Activated naive CD8-positive, alpha-beta T cell treated with anti-CD3 and anti-CD28 coated beads, Interleukin-2, amount 50 U/mL, for 24 hours (primary cell): ENCODE data around the gene DMWD.

Experiments used
- ATAC-seq: fragments of 150-1000 bp; cut with Tn5 transposase; one replicate; pipeline ENCODE4 v1.10.0; 2021
- DNase-seq: peaks from one replicate; pipeline ENCODE4 v3.0.0; 2021
- H3K27ac Mint-ChIP-seq: one replicate; pipeline ENCODE4 v1.8.0; 2021; ENCODE audit warnings: mild to moderate bottlenecking, mixed read lengths
- H3K27me3 Mint-ChIP-seq: one replicate; pipeline ENCODE4 v1.8.0; 2021; ENCODE audit warnings: mixed read lengths
- H3K36me3 Mint-ChIP-seq: one replicate; pipeline ENCODE4 v1.8.0; 2021; ENCODE audit warnings: low read depth, mixed read lengths
- H3K4me1 Mint-ChIP-seq: one replicate; pipeline ENCODE4 v1.8.0; 2021; ENCODE audit warnings: mixed read lengths
- H3K4me3 Mint-ChIP-seq: one replicate; pipeline ENCODE4 v1.8.0; 2021; ENCODE audit warnings: mild to moderate bottlenecking, moderate library complexity, mixed read lengths
- H3K9me3 Mint-ChIP-seq: one replicate; pipeline ENCODE4 v1.8.0; 2021; ENCODE audit warnings: mixed read lengths

DMWD gene

DNA sequence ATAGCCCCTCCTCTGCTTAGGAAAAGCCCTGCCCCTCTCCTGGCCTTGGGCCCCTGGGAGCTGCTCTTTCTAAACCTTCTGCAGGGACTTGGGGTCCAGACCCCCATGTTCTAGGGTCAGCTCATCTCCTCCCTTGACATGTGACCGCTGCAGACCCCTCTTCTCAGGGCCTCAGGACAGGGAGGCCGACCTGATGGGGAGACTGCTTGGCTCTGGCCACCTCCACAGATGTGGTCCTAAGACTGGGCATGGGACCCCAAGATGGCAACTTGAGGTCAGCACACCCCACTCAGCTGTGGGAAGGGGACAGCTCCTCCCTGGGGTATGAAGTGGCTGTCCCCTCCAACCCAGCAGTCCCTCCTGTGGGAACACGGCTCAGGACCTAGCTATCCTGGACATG is 19.7 kb downstream of the DMWD start:
- H3K27ac Mint-ChIP-seq = no peak overlapping the region
- no peak for DNase-seq
- H3K4me1 Mint-ChIP-seq = peaks cover 14% of the 10 kb centered on the region
- peaks cover 10% of the 10 kb centered on the region for H3K27me3 Mint-ChIP-seq
- no peaks in the 10 kb centered on the region for H3K9me3 Mint-ChIP-seq
- ATAC-seq = no peak
- no peak overlapping the region for H3K4me3 Mint-ChIP-seq
- peaks cover 12% of the 10 kb centered on the region for H3K36me3 Mint-ChIP-seq

DNA sequence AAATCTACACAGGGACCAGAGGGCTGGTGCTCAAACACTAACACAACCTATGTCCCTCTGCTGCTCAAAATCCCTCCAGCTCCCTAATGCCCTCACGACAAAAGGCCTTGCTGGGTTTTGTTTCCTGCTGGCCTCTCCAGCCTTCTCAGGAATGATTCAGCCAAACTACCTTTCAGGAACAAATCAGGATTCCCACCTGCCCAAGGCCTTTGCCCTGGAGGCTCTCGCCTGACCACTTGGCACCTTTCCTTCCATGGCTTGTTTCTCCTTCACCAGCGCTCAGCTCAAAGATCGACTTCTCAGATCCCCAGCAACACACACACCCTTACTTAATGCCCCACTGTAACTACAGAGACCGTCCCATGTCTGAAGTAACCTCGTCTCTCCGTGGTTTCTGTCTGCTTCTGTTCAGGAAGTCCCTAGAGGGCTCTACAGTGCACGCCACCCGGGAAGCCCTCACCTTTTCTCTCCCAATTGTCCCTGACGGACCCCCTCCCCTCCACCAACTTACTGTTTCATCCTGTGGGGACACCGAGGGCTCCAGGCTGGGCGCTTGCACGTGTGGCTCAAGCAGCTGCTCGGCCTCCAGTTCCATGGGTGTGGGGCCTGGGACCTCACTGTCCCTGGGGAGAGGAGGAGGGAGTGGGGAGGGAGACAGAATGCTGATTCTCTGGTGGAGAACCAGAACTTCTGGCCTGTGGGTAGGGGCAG is 20.4 kb downstream of the DMWD start:
- DNase-seq (no peak), ATAC-seq (no peak)
- Mint-ChIP-seq H3K36me3 (peaks cover 7% of the 10 kb centered on the region), H3K27me3 (peaks cover 10% of the 10 kb centered on the region), H3K4me3 (no peak overlapping the region), H3K4me1 (peaks cover 14% of the 10 kb centered on the region), H3K9me3 (no peaks in the 10 kb centered on the region), H3K27ac (no peak overlapping the region)

DNA sequence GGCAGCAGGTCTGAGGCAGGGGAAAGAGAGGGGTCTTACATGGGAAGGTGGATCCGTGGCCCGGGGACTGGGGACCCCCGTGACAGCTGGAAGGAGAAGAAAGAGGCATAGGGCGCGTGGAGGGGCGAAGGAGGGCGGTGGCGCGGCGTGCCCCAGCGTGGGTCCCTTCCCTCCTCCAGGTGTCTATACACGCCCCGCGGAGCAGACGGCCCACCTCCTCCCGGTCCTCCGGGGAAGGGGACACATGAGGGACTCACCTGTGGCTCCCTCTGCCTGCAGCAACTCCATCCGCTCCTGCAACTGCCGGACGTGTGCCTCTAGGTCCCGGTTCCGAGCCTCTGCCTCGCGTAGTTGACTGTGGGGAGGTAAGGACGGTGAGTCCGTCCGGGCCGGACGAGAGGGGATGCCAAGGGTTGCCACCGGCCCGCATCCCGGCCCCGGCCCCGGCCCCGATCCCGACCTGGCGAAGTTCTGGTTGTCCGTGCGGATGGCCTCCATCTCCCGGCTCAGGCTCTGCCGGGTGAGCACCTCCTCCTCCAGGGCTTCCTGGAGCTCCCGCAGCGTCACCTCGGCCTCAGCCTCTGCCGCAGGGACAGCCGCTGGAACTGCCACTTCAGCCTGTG is 21.2 kb downstream of the DMWD start:
- ATAC-seq (no peak), DNase-seq (no peak)
- H3K36me3 Mint-ChIP-seq = no peaks in the 10 kb centered on the region
- H3K27me3 Mint-ChIP-seq = peaks cover 10% of the 10 kb centered on the region
- H3K27ac Mint-ChIP-seq = no peak overlapping the region
- no peak overlapping the region for H3K4me3 Mint-ChIP-seq
- H3K9me3 Mint-ChIP-seq = no peaks in the 10 kb centered on the region
- peaks cover 14% of the 10 kb centered on the region for H3K4me1 Mint-ChIP-seq

DNA sequence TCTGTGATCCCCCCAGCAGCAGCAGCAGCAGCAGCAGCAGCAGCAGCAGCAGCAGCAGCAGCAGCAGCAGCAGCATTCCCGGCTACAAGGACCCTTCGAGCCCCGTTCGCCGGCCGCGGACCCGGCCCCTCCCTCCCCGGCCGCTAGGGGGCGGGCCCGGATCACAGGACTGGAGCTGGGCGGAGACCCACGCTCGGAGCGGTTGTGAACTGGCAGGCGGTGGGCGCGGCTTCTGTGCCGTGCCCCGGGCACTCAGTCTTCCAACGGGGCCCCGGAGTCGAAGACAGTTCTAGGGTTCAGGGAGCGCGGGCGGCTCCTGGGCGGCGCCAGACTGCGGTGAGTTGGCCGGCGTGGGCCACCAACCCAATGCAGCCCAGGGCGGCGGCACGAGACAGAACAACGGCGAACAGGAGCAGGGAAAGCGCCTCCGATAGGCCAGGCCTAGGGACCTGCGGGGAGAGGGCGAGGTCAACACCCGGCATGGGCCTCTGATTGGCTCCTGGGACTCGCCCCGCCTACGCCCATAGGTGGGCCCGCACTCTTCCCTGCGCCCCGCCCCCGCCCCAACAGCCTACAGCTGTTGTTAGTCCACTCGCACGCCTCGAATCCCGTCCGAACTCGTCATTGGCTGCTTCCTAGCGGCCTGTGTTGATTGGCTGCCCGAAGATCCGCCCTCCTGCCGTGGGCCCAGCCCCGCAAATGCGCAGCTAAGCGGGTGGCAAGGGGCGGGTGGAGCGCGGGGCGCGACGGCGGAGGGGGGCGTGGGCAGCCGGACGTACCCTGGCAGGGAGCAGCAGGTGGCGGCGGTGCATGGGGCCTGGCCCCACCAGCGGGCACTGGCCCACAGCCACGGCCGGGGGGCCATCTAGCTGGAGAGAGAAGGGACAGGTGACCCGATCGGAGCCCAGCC is 22.2 kb downstream of the DMWD start:
- Mint-ChIP-seq H3K4me1 (peaks cover 14% of the 10 kb centered on the region), H3K36me3 (no peaks in the 10 kb centered on the region), H3K9me3 (no peaks in the 10 kb centered on the region), H3K27ac (no peak overlapping the region), H3K4me3 (peak overlapping the region; percentile 77), H3K27me3 (peaks cover 12% of the 10 kb centered on the region)
- peak; percentile 75 for ATAC-seq
- DNase-seq = peak; percentile 92

DNA sequence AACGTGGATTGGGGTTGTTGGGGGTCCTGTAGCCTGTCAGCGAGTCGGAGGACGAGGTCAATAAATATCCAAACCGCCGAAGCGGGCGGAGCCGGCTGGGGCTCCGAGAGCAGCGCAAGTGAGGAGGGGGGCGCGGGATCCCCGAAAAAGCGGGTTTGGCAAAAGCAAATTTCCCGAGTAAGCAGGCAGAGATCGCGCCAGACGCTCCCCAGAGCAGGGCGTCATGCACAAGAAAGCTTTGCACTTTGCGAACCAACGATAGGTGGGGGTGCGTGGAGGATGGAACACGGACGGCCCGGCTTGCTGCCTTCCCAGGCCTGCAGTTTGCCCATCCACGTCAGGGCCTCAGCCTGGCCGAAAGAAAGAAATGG is 22.8 kb downstream of the DMWD start:
- Mint-ChIP-seq H3K27me3 (peaks cover 16% of the 10 kb centered on the region), H3K36me3 (no peaks in the 10 kb centered on the region), H3K27ac (peak overlapping the region; percentile 60), H3K4me3 (peak overlapping the region; percentile 77), H3K4me1 (peaks cover 14% of the 10 kb centered on the region), H3K9me3 (no peaks in the 10 kb centered on the region)
- peak; percentile 24 for ATAC-seq
- DNase-seq = peak; percentile 48

DNA sequence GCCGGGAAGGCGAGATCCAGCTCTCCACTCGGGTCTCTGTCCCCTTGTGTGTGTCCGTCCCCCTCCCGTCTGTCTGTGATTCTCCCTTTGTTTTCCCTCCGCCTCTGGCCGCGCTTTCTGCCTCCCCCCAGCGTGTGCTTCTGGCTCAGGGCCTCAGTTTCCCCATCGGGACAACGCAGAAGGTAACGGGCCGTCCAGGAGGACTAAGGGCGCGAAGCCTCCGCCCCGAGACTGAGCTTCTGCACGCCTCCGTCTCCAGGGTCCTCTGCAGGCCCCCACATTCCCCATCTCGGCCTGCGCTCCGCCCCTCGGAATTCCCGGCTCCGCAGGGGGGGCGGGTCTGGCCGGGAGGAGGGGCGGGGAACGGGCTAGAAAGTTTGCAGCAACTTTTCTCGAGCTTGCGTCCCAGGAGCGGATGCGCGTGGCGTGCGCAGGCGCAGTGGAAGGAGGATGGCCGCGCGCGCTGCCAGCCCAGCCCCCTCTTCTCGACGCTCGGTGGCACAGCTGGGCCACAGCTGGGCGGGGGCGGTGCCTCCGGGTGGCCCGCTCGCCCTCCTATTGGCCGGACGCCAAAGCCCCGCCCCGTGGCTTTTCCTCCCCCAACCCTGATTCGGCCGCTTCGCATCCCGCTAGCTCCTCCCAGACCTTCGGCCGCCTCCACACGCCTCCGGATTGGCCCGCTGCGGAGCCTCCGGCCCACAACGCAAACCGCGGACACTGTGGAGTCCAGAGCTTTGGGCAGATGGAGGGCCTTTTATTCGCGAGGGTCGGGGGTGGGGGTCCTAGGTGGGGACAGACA is 23.5 kb downstream of the DMWD start, which contains the start of gene SIX5:
TSS of gene SIX5 (minus strand) at position 269 of the 799 bp plus-strand sequence. CDS start 408 bp downstream, outside the sequence.
- Mint-ChIP-seq H3K4me3 (peak within 1 kb of the TSS; percentile 77), H3K36me3 (no peaks in the 10 kb centered on the region), H3K4me1 (peaks cover 14% of the 10 kb centered on the region), H3K27me3 (peaks cover 20% of the 10 kb centered on the region), H3K9me3 (no peaks in the 10 kb centered on the region), H3K27ac (peak within 1 kb of the TSS; percentile 60)
- DNase-seq (peak; percentile 98), ATAC-seq (peak; percentile 65)

DNA sequence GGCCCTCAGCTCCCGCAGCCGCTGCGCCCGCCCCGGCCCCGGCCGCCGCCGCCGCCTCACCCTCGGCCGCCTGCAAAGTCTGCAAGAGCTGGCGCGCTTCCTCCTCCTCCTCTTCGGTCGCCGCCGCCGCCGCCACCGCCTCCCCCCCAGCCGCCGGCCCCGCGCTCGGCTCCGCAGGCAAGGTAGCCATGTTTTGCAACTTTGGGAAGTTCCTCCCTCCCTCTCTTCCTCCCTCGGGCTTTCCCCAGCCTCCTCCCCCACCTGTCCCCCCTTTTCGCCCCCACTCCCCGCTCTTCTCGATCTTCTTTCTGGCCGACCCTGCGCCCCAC is 24.0 kb downstream of the DMWD start:
- H3K9me3 Mint-ChIP-seq = no peaks in the 10 kb centered on the region
- peak overlapping the region; percentile 60 for H3K27ac Mint-ChIP-seq
- ATAC-seq = no peak
- peaks cover 20% of the 10 kb centered on the region for H3K27me3 Mint-ChIP-seq
- no peaks in the 10 kb centered on the region for H3K36me3 Mint-ChIP-seq
- DNase-seq = peak; percentile 57
- peak overlapping the region; percentile 77 for H3K4me3 Mint-ChIP-seq
- H3K4me1 Mint-ChIP-seq = peaks cover 14% of the 10 kb centered on the region

DNA sequence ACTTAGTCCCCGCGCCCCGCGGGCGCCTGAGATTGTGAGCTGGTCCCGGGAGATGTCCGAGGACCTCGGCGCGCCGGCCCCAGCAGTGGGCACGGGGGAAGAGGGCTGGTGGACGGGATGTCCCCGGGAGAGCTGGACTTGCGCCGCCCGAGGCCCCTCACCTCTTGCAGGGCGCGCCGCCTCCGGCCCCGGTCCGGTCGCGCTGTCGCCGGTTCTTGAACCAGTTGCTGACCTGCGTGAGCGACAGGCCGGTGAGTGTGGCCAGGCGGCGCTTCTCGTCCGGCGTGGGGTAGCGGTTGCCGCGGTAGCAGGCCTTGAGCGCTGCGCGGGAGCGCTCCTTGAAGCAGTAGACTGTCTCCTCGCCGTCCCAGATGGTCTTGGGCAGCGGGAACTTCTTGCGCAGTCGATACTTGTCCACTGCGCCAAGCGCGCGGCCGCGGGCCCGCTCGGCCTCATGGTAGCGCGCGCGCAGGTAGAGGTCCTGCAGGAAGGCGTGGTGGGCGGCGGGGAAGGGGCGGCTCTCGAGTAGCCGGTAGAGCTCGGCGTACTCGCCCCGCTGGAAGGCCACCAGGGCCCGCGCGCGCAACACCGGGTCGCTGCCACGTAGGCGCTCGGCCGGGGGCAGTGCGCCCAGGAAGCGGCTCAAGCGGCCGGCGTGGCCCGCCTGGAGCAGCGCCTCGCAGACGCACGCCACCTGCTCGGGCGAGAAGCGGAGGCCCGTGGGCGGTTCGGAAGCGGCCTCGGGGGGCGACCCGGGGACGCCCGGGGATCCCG is 24.6 kb downstream of the DMWD start:
- H3K36me3 Mint-ChIP-seq = no peaks in the 10 kb centered on the region
- H3K4me3 Mint-ChIP-seq = peak overlapping the region; percentile 59
- H3K4me1 Mint-ChIP-seq = peaks cover 14% of the 10 kb centered on the region
- no peaks in the 10 kb centered on the region for H3K9me3 Mint-ChIP-seq
- peak; percentile 26 for DNase-seq
- ATAC-seq = no peak
- H3K27me3 Mint-ChIP-seq = peaks cover 20% of the 10 kb centered on the region
- H3K27ac Mint-ChIP-seq = no peak overlapping the region

DNA sequence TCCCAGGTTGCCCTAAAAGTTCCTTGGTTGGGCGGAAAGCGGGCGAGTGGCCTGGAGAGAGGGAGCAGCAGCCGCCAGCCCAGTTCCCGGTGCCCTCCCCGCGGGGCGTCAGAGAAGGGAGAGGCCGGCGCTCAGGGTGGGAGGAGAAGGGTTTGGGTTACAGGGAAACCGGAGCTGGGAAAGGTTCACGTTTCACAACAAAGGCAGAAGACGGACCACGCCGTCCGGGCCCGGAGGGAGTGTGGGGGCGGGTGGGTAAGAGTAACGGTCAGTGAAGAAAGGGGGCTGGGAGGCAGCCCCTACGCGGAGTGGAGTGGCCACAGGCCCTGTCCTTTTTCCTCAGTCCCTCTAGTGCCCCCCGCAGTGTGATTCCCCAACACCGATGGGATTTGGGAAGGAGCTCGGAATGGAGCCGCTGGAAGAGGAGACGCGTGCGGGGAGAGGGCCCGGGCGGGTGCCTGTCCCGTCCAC is 25.2 kb downstream of the DMWD start:
- ATAC-seq (no peak), DNase-seq (no peak)
- Mint-ChIP-seq H3K9me3 (no peaks in the 10 kb centered on the region), H3K27ac (no peak overlapping the region), H3K27me3 (peaks cover 20% of the 10 kb centered on the region), H3K4me1 (peaks cover 14% of the 10 kb centered on the region), H3K36me3 (no peaks in the 10 kb centered on the region), H3K4me3 (peak overlapping the region; percentile 29)

DNA sequence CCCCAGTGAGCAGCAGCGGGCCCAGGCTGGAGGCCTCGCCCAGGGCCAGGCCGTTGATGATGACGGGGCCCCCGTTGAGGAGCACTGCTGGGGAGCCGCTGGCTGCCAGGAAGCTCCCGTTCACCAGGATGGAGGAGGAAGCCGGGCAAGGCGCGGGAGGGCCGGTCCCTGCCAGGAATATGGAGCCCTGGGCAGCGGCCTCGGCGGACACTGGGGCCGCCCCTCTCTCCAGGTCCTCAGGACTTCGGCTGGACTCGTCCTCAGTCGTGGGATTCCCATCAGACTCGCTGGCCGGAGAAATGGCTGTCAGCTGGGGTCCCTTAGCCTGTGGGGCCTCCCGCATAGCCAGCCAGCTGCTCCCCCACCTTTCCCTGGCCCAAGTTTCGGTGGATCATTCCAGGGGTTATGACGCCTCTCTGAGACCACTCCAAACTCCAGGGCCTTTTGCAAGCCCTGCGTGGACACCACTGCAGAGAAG is 25.7 kb downstream of the DMWD start:
- H3K9me3 Mint-ChIP-seq = no peaks in the 10 kb centered on the region
- no peak overlapping the region for H3K27ac Mint-ChIP-seq
- H3K36me3 Mint-ChIP-seq = no peaks in the 10 kb centered on the region
- peaks cover 16% of the 10 kb centered on the region for H3K27me3 Mint-ChIP-seq
- H3K4me1 Mint-ChIP-seq = peaks cover 14% of the 10 kb centered on the region
- no peak overlapping the region for H3K4me3 Mint-ChIP-seq
- ATAC-seq = no peak
- no peak for DNase-seq

DNA sequence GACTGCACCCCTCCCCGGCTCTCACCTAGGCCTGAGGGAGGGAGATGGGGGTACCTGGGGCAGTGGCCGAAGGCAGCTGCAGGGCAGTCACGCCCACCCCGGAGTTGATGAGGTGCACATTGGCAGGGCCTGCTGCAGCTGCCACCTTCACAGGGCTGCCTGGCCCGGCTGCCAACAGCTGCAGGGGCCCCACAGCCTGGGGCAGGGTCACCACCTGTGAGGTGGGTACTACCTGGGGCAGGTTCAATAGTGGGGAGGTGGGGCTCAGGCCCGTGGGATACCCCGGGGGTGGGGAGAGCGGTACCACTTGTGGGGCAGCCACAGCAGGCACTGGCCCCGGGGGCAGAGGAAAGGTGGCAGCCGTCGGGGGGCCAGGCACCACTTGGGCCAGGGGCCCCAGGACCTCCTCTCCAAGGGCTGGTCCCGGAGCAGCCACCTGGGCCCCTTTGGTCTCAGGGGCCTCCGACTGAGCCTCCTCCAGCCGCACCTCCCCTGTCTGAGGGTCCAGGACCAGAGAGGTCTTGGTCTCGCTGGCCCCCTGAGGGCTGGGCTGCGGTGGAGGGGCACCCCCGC is 26.3 kb downstream of the DMWD start:
- DNase-seq = no peak
- ATAC-seq = no peak
- Mint-ChIP-seq H3K4me1 (peaks cover 14% of the 10 kb centered on the region), H3K9me3 (no peaks in the 10 kb centered on the region), H3K4me3 (no peak overlapping the region), H3K27me3 (peaks cover 15% of the 10 kb centered on the region), H3K36me3 (no peaks in the 10 kb centered on the region), H3K27ac (no peak overlapping the region)

DNA sequence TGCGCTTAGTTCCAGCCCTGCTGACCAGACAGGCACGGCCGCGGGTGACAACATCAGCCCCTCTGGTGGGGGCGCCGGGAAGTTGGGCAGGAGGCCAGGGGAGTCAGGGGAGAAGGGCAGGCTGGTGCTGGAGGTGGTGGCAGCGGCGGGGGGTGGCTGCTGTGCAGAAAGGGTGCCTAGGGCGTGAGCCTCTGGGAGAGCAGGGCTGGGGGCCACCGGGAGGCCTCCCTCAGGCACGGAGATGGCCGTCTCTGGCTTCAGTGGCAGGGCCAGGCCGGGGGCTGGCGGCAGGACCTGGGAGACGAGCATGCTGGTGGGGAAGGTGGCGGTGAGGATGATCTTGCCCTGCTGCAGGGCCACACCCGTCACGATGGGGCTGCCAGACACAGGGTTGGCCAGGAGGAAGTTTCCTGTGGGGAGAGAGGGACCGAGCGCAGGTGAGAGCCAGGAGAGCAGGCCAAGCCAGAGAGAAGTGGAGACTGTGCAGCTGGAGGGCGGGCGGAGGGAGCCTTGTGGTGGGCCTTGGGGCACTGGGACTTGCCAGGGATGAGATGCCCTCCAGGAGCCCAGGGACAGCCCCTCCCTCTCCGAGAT is 26.8 kb downstream of the DMWD start:
- peaks cover 10% of the 10 kb centered on the region for H3K27me3 Mint-ChIP-seq
- no peak overlapping the region for H3K27ac Mint-ChIP-seq
- no peak overlapping the region for H3K4me3 Mint-ChIP-seq
- no peak for DNase-seq
- no peaks in the 10 kb centered on the region for H3K9me3 Mint-ChIP-seq
- ATAC-seq = no peak
- peaks cover 14% of the 10 kb centered on the region for H3K4me1 Mint-ChIP-seq
- no peaks in the 10 kb centered on the region for H3K36me3 Mint-ChIP-seq
